ENCODE data around the gene YBX2.

Gene YBX2

GRCh38 chr17:7239091-7240027 lies 55.1 kb downstream of the YBX2 start, which contains the start of gene PHF23 (continued):
- TF ChIP-seq ZNF560 (tag by site-specific recombination; IDR thresholded peaks at IDR 0.05; ENCODE audit: borderline replicate concordance) (no peak), PRDM1 (tag by site-specific recombination; IDR thresholded peaks at IDR 0.05) (no peak), INSM2 (tag by site-specific recombination; IDR thresholded peaks at IDR 0.05) (no peak; the same call in 1 of the 2 replicates), KLF9 (tag by site-specific recombination; IDR thresholded peaks at IDR 0.05; ENCODE audit: low read depth) (peak; percentile 66; the same call in 1 of the 2 replicates), ZNF239 (tag by site-specific recombination; IDR thresholded peaks at IDR 0.05) (no peak), ZEB2 (tag by site-specific recombination; IDR thresholded peaks at IDR 0.05) (peak; percentile 93), RBAK (tag by site-specific recombination; IDR thresholded peaks at IDR 0.05) (no peak), KLF8 (tag by site-specific recombination; IDR thresholded peaks at IDR 0.05) (peak; percentile 77; the same call in 1 of the 2 replicates), ZNF76 (tag by site-specific recombination; IDR thresholded peaks at IDR 0.05; ENCODE audit: borderline replicate concordance, low read depth) (peak; percentile 99), ZNF157 (tag by site-specific recombination; IDR thresholded peaks at IDR 0.05) (no peak), ZNF423 (tag by site-specific recombination; IDR thresholded peaks at IDR 0.05) (peak; percentile 50; the same call in 1 of the 2 replicates), ZNF138 (tag by site-specific recombination; IDR thresholded peaks at IDR 0.05; ENCODE audit: borderline replicate concordance) (no peak), ZNF280C (tag by site-specific recombination; IDR thresholded peaks at IDR 0.05) (no peak), ZBTB8A (tag by site-specific recombination; IDR thresholded peaks at IDR 0.05) (peak; percentile 35), ZNF561 (tag by site-specific recombination; IDR thresholded peaks at IDR 0.05; ENCODE audit: borderline replicate concordance) (peak; percentile 90; the same call in 1 of the 2 replicates), ZBTB10 (tag by site-specific recombination; IDR thresholded peaks at IDR 0.05) (peak; percentile 73), ZNF223 (tag by site-specific recombination; IDR thresholded peaks at IDR 0.05) (peak; percentile 66; the same call in 1 of the 2 replicates), IKZF3 (tag by site-specific recombination; IDR thresholded peaks at IDR 0.05) (peak; percentile 74), GLIS2 (tag by site-specific recombination; IDR thresholded peaks at IDR 0.05) (peak; percentile 87), ZNF654 (tag by site-specific recombination; IDR thresholded peaks at IDR 0.05; ENCODE audit: low read depth) (no peak), ZNF629 (tag by site-specific recombination; IDR thresholded peaks at IDR 0.05) (peak; percentile 37), ZNF837 (tag by site-specific recombination; IDR thresholded peaks at IDR 0.05) (no peak), ZBTB17 (tag by site-specific recombination; IDR thresholded peaks at IDR 0.05) (peak; percentile 94), ZNF792 (tag by site-specific recombination; IDR thresholded peaks at IDR 0.05) (no peak), ZNF398 (tag by site-specific recombination; IDR thresholded peaks at IDR 0.05) (peak; percentile 100), ZNF843 (tag by site-specific recombination; IDR thresholded peaks at IDR 0.05) (0 out of 2 replicates have a peak, but pooled peaks have one; percentile 47)

All from HEK293 (cell line).